Measurements from ENCODE around the gene WRNIP1. TPM values are rescaled to one million over a fixed set of nuclear protein-coding genes. Genes with fewer than 3 reads are reported as not detected.

The WRNIP1 gene
- total and polyA plus RNA-seq, 9 of the 15 experiments (the other 6 are each of a cell fraction or from before 2014, with no cell fraction given), result 13.2 to 63.6 (median 48.6) TPM

GRCh38 chr6:2733324-2733723, 31.9 kb upstream of the WRNIP1 start (continued):
- TF ChIP-seq TSHZ1 (CRISPR knock-in tag; IDR thresholded peaks at IDR 0.05) (no peak), DACH1 (IDR thresholded peaks at IDR 0.05; ENCODE audit: partially characterized antibody) (no peak), JUN (IDR thresholded peaks at IDR 0.05; ENCODE audit: borderline replicate concordance, low read depth, low read length) (peak; percentile 91), JUN (CRISPR knock-in tag; IDR thresholded peaks at IDR 0.05; ENCODE audit: borderline replicate concordance) (no peak), ZBTB11 (CRISPR knock-in tag; IDR thresholded peaks at IDR 0.05) (peak in 1 of 3 experiments; percentile 50; a peak in 2 of 6 replicates), RAD51 (IDR thresholded peaks at IDR 0.05; ENCODE audit: borderline replicate concordance, low read depth) (peak; percentile 32; the same call in 1 of the 2 replicates), CBFB (CRISPR knock-in tag; IDR thresholded peaks at IDR 0.05) (no peak), CBFA2T2 (conservative IDR thresholded peaks at IDR 0.05) (no peak), SFPQ (IDR thresholded peaks at IDR 0.05; ENCODE audit: low read depth, low read length) (no peak), NRF1 (conservative IDR thresholded peaks at IDR 0.05 in 1 of 2, IDR thresholded peaks at IDR 0.05 in 1 of 2) (peak; percentile 43 to 48; a peak in 2 of 4 replicates), HNRNPL (IDR thresholded peaks at IDR 0.05; ENCODE audit: low read depth, low read length) (no peak), ZNF395 (CRISPR knock-in tag; IDR thresholded peaks at IDR 0.05) (no peak; the same call in 1 of the 2 replicates), GABPA (tag; conservative IDR thresholded peaks at IDR 0.05; ENCODE audit: low read depth) (no peak; the same call in 1 of the 2 replicates), THRA (IDR thresholded peaks at IDR 0.05) (no peak), WHSC1 (IDR thresholded peaks at IDR 0.05; ENCODE audit: low read length) (no peak), SMAD2 (IDR thresholded peaks at IDR 0.05; ENCODE audit: low read depth, low read length) (no peak)
